NCI-H146 treated with DMSO at 0.1 percent for 48 hours (cell line): Measurements from ENCODE around the gene LHFPL4.

Experiments used
- DNase-seq: peaks from one replicate; lab custom pipeline; 2025; ENCODE audit not compliant: unreplicated experiment; lab: John Stamatoyannopoulos, UW

LHFPL4 gene

GRCh38 chr3:9476935-9477334 lies 76.7 kb downstream of the LHFPL4 start:
- DNase-seq: no peak

DNA sequence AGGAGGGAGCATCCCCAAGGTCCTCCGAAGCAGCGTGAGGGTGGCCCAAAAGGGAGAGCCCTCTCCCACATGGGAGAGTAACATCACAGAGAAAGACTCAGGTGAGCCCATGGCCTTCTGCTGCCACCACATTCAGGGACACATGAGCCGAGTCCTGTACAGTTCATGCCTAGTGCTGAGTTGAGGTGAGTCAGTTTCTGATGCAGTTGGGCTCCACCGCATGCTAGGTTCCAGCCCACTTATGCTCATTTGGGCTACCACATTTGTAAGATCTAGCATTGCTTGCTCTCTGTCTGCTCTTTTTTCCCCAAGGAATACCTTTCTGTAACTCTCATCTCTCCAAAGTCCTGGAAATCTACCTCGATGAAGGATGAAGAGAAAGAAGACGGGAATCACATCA lies 79.1 kb downstream of the LHFPL4 start:
- DNase-seq: no peak

GRCh38 chr3:9473496-9474065 lies 80.0 kb downstream of the LHFPL4 start:
- DNase-seq: no peak

- no peak for DNase-seq
Observed at GRCh38 chr3:9469986-9470385, 83.6 kb downstream of the LHFPL4 start.

- no peak for DNase-seq
Observed at GRCh38 chr3:9468460-9468859, 85.2 kb downstream of the LHFPL4 start.

GRCh38 chr3:9467451-9467850 lies 86.2 kb downstream of the LHFPL4 start:
- no peak for DNase-seq

- DNase-seq: no peak
Observed at GRCh38 chr3:9455596-9456131, 98.0 kb downstream of the LHFPL4 start.

- no peak for DNase-seq
Observed at GRCh38 chr3:9452417-9452816, 101.2 kb downstream of the LHFPL4 start.

- DNase-seq: no peak
Observed at GRCh38 chr3:9450991-9451390, 102.6 kb downstream of the LHFPL4 start.

- no peak for DNase-seq
Observed at GRCh38 chr3:9450126-9450525, 103.5 kb downstream of the LHFPL4 start.

DNA sequence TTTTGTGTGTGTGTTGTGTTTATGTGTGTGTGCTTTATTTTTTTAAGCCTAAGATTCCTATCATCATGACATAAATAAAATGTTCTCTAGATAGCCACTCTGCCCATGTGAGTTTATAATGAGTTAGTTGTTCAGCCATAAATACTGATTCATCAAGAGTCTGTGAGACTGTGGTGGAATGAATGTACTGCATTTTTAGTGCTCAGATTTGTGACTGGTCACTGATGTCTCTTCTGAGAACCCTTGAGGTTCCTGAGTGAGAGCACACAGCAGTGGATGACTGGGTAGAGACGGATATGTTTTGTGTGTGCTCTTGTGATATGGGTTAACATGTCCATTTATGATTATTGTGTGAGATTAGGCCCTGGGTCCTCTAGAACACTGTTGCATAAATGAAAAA lies 105.0 kb downstream of the LHFPL4 start:
- DNase-seq: no peak
